GM21737 (cell line): ENCODE data around the gene RPTOR.

Experiments
- ATAC-seq: cut with Tn5 transposase; IDR thresholded peaks from one replicate; pipeline ENCODE4 v1.9.1; 2021; ENCODE audit warnings: mild to moderate bottlenecking, moderate library complexity; ENCODE audit not compliant: unreplicated experiment

RPTOR gene

GRCh38 chr17:80636361-80637018 is 91.9 kb downstream of the RPTOR start:
- no peak for ATAC-seq

DNA sequence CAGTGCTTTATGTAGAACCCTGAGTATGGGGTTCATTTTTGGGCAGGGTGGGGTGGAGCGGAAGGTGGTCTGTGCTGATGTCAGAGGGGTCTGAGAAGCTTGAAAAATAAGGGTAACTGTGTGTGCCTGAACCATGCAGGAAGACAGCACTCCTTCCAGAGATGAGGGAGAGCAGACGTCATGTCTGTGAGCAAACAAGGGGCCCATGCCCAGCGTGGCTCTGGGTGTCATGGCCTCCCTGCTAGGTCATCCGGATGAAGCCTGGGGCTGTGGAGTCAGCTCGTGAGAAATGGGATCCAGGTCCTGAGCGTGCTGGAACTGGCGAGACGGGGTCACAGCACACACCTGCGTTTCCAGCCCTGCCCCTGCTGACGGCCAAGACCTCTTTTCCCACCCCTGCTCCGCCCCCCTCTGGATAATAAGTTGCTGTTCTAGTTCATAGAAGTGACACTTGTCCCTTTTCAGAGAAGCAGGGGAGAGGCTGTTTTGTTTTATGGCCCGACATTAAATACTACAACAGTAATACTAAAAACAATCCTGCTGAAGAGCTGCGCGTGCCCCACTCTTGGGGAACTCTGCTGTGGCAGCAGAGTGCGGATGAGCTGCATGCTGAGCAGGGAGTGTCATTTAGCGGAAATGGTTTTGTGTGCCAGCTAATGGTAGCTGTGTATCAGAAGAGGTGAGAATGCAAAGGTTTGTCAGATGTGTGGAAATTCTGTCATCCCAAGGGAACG is 92.6 kb downstream of the RPTOR start:
- no peak for ATAC-seq

GRCh38 chr17:80639658-80640057 is 95.0 kb downstream of the RPTOR start:
- no peak for ATAC-seq

- ATAC-seq, result no peak
These were observed 95.9 kb downstream of the RPTOR start for GRCh38 chr17:80640366-80641084.

GRCh38 chr17:80643326-80644099 is 98.9 kb downstream of the RPTOR start:
- no peak for ATAC-seq

DNA sequence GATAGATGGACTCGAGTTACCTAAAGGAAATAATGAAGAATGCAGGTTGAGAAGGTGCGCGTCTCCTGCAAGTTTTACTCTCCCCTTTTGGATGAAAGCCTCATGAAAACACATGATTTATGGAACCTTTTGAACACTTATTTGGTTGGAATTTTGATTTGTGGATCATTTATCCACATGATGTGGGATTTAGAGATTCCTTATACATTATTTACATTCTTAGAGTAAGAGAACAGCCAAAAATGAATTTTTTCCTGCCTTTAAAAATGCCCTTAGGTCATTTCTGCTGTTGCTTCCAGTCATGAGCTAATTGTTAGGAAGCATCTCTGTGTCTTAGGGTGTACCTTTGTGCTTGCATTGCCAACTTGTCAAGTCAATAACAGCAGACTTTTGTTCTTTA is 99.9 kb downstream of the RPTOR start:
- no peak for ATAC-seq

DNA sequence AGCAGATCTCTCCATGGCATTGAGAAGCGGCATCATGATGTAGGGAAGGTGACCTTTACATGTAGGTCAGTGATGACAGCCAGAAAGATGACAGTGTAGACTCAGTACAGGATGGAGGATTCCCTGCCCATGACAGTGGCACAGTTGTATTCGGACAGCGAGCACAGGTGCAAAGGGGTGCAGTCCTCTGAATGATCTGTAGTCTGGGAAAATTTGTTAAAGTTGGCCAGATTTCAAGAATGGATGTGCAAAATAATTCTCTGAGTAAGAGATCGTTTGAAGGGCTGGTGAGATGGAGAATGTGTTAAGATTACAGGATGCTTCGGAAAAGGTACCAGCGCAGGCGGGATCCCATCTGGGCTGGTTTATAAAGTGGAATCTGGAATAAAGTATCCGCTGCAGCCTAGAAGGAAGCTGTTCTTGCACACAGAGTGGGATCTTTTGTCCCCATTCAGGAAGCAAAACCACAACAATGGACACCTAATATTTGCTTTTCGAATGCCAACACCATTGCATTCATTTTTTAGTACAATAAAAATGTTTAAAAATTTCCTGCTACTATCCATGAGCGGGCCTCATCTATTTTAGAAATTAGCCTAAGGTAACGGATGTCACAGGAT is 101.2 kb downstream of the RPTOR start:
- no peak for ATAC-seq

GRCh38 chr17:80646328-80646727 is 101.7 kb downstream of the RPTOR start:
- no peak for ATAC-seq

DNA sequence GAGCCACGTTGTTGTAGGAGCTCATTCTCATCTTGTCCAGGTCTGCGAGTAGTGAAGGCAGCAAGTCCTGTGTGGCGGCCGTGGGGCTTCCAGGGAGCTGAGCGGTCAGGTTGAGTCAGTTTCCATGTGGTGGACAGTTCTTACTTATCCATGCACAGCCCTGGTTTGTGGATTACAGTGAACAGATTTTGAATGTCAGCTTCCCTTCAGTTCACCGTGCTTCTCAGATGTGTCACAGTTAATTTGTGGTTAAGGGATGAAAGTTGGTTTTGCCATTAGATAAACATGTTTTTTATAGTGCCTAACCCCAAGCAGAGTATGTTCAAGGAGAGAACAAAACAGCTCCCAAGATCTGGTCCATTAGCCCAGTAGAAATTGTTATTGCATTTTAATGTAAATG is 103.1 kb downstream of the RPTOR start:
- no peak for ATAC-seq

GRCh38 chr17:80649200-80649644 is 104.6 kb downstream of the RPTOR start:
- ATAC-seq, result no peak

- no peak for ATAC-seq
These were observed 105.2 kb downstream of the RPTOR start for GRCh38 chr17:80649672-80650330.

DNA sequence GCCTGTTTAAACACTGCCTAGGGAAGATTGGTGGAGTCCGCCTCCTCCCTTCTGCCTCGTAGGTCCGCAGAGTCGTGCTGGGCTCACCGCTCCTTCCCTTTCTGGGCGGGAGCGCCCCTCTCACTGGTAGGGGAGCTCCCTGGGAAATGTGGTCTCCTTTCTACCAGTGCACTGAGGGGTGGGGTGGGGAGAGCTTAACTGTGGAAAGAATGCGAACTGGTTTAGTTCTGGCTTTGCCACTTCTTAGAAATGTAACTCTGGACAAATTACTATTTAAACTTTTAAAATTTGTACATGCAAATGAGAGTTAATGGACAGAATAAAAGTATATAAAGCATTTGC is 105.7 kb downstream of the RPTOR start:
- ATAC-seq, result no peak

- no peak for ATAC-seq
These were observed 106.3 kb downstream of the RPTOR start for GRCh38 chr17:80650751-80651518.

GRCh38 chr17:80652756-80653330 is 108.2 kb downstream of the RPTOR start:
- ATAC-seq, result no peak

- no peak for ATAC-seq
These were observed 109.2 kb downstream of the RPTOR start for GRCh38 chr17:80653856-80654255.

DNA sequence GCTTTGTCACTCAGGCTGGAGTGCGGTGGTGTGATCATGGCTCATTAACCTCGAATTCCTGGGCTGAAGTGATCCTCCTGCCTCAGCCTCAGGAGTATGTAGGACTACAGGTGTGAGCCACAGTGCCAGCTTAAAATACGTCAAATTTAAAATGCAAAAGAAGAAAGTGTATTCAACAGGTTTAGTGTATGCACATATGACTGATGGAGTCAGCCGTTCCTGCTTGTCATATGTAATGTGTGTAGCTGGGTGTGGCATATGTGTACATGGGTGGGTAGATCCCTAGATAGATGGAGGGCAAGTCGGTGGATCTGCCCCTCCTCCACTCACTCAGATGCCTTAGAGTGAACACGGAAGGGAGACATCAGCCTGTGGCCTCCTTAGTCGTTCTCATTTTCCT is 111.0 kb downstream of the RPTOR start:
- no peak for ATAC-seq

DNA sequence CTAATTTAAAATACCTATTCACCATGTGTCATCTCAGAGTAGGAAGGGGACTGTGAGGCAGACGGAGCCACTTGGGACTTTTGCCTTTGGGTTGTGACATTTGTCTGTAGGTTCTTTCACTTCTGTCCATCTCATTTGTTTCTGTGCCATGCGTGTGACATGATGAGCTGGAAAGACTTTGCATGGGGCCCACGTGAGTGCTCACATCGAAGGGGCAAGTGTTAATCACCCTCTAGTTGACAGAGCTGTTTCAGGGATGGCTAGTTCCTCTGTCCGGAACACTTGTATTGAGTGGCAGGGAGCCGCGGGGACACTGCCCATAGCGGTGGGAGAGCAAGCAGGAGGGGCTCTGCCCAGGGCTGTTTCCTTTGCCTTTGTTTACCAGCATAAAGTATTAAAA is 112.0 kb downstream of the RPTOR start:
- ATAC-seq, result no peak

DNA sequence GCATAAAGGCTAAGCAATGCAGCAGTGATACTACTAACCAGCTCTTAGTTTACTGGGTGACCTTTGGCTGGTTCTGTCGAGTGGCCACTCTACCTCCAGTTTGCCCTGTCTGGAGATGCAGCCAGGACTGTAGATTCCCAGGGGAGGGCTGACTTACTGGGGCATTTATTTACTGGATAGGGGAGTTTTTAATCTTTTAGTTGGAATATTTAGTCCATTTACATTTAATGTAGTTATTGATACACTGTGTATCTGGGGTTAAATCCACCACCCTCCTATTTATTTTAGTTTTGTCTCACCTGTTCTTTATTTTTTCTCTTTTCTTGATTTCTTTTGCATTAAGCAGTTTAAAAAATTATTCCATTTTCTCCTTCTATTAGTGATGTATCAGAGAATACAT is 112.9 kb downstream of the RPTOR start:
- no peak for ATAC-seq

DNA sequence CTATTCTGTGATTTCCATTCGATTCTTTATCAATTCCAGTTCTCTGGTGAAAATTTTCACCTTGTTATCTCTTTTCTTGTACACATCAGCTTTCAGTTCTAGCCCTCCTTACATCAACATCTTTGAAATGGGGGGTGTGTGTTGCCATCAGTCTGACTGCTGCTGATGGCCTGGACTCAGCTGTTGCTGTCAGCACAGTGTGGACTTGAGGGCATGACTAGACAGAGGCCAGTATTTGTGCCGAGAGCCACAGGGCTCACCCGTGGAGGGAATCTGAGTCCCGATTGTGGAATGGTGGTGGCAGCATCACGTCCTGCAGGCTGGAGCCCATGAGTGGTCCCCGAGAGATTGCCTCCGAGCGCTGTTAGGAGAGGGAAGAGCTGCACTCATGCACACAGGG is 114.2 kb downstream of the RPTOR start:
- ATAC-seq, result no peak
